Suprapubic skin (tissue), 3 donors: ENCODE measurements around the gene KRTDAP.

ENCODE experiments used
- POLR2AphosphoS5 ChIP-seq, 3 donors: sonication (generic); formaldehyde crosslinking; IDR thresholded peaks; one replicate each; pipeline ENCODE4 v1.6.1; 2017; ENCODE audit warnings: antibody characterized with exemption in 3 of 3
- TF ChIP-seq, protein P1 (sequence below), 2 donors: fragments of 200-600 bp in 1 of 2; fragments of 450-650 bp in 1 of 2; sonication (generic) in 1 of 2; IDR thresholded peaks; one replicate each; pipeline ENCODE4 v1.5.1; 2016 to 2019; ENCODE audit warnings: antibody characterized with exemption in 2 of 2, mild to moderate bottlenecking in 1 of 2, moderate library complexity in 1 of 2

DNA sequence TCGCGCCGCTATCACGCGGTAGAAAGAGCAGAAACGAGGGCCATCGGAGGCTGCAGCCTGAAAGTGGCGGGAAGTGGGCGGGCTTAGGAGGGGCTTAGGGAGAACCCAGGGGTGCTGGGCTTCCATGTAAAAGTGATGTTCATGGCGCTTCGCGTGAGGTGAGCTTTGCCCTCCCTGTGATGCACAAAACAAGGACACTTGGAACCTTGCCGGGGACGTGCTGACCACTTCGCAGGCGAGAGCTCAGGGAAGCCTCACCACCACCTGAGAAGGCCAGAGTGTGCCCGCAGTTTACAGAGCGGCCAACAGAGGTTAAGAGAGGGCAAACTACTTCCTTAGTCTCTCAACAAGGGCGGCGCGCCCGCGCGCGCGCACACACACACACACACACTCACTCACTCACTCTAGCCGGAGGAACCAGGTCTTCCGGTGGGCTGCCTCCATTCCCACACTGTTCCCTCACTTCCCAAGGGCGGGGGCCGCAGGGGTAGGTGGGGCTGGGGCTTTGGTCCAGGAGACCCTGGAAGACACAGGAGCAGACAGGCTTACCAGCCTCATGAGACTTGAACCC is 43.6 kb upstream of the KRTDAP start:
- TF ChIP-seq, protein P1, sequence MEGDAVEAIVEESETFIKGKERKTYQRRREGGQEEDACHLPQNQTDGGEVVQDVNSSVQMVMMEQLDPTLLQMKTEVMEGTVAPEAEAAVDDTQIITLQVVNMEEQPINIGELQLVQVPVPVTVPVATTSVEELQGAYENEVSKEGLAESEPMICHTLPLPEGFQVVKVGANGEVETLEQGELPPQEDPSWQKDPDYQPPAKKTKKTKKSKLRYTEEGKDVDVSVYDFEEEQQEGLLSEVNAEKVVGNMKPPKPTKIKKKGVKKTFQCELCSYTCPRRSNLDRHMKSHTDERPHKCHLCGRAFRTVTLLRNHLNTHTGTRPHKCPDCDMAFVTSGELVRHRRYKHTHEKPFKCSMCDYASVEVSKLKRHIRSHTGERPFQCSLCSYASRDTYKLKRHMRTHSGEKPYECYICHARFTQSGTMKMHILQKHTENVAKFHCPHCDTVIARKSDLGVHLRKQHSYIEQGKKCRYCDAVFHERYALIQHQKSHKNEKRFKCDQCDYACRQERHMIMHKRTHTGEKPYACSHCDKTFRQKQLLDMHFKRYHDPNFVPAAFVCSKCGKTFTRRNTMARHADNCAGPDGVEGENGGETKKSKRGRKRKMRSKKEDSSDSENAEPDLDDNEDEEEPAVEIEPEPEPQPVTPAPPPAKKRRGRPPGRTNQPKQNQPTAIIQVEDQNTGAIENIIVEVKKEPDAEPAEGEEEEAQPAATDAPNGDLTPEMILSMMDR (IDR thresholded peaks at IDR 0.05) = no peak
- no peak for TF ChIP-seq POLR2AphosphoS5 (IDR thresholded peaks at IDR 0.05)
